T-helper 17 cell (primary cell): ENCODE measurements around the gene FHOD3. TPM values are rescaled to one million over a fixed set of nuclear protein-coding genes. Genes with fewer than 3 reads are reported as not detected.
"Not testable (repeated sequence)": the region's sequence is repeated elsewhere in the genome, so short reads cannot be mapped to it uniquely, and the experiment has no call there.

Experiments
- ATAC-seq: fragments of 150-1000 bp; cut with Tn5 transposase; 2 replicates; pipeline ENCODE4 v1.10.0; 2021; ENCODE audit warnings: mild to moderate bottlenecking, moderate library complexity
- DNase-seq, 3 donors: peaks; one replicate each; pipeline versions ENCODE4 v3.0.0 to v3.0.0-alpha.2; 2020 to 2021
- H3K9me3 ChIP-seq: one replicate; pipeline ENCODE4 v1.7.0; 2013; ENCODE audit warnings: low read length, mild to moderate bottlenecking; ENCODE audit not compliant: control insufficient read depth, poor library complexity, severe bottlenecking
- H3K27ac Mint-ChIP-seq: one replicate; pipeline ENCODE4 v1.8.0; 2022; ENCODE audit warnings: mild to moderate bottlenecking, moderate library complexity, mixed read lengths
- H3K27me3 Mint-ChIP-seq: one replicate; pipeline ENCODE4 v1.8.0; 2022; ENCODE audit warnings: mixed read lengths
- H3K36me3 Mint-ChIP-seq: one replicate; pipeline ENCODE4 v1.8.0; 2022; ENCODE audit warnings: low read depth, mixed read lengths
- H3K4me1 Mint-ChIP-seq: one replicate; pipeline ENCODE4 v1.8.0; 2022; ENCODE audit warnings: mild to moderate bottlenecking, mixed read lengths
- H3K4me3 Mint-ChIP-seq: one replicate; pipeline ENCODE4 v1.8.0; 2022; ENCODE audit warnings: mild to moderate bottlenecking, moderate library complexity, mixed read lengths
- total RNA-seq, 4 donors: library from RNA in 2 of 4; stranded (reverse) in 2 of 4; gene quantifications; one replicate each; pipeline ENCODE4 v1.2.3 and lab custom pipeline; 2022 to 2026

Gene FHOD3
- total RNA-seq, 2 donors from 2014 or later: not detected

- H3K4me3 Mint-ChIP-seq: no peak overlapping the region
- peaks cover 35% of the 10 kb centered on the region for H3K27me3 Mint-ChIP-seq
- H3K27ac Mint-ChIP-seq: no peak overlapping the region
- H3K4me1 Mint-ChIP-seq: no peaks in the 10 kb centered on the region
- DNase-seq: no peak
- H3K9me3 ChIP-seq: no peaks in the 10 kb centered on the region
- H3K36me3 Mint-ChIP-seq: peaks cover 3% of the 10 kb centered on the region
- ATAC-seq: no peak
These were observed 458.7 kb downstream of the FHOD3 start for GRCh38 chr18:36756242-36756641.

- H3K9me3 ChIP-seq: no peaks in the 10 kb centered on the region
- no peak for ATAC-seq
- H3K4me1 Mint-ChIP-seq: no peaks in the 10 kb centered on the region
- DNase-seq: no peak
- H3K27me3 Mint-ChIP-seq: peaks cover 28% of the 10 kb centered on the region
- H3K36me3 Mint-ChIP-seq: peaks cover 3% of the 10 kb centered on the region
- H3K4me3 Mint-ChIP-seq: no peak overlapping the region
- H3K27ac Mint-ChIP-seq: no peak overlapping the region
These were observed 459.6 kb downstream of the FHOD3 start for GRCh38 chr18:36757081-36757480.

GRCh38 chr18:36757991-36758390 lies 460.5 kb downstream of the FHOD3 start:
- DNase-seq (no peak), ATAC-seq (no peak)
- no peak overlapping the region for H3K27ac Mint-ChIP-seq
- peaks cover 26% of the 10 kb centered on the region for H3K27me3 Mint-ChIP-seq
- H3K4me1 Mint-ChIP-seq: no peaks in the 10 kb centered on the region
- H3K36me3 Mint-ChIP-seq: peaks cover 3% of the 10 kb centered on the region
- H3K9me3 ChIP-seq: no peaks in the 10 kb centered on the region
- H3K4me3 Mint-ChIP-seq: no peak overlapping the region

- H3K9me3 ChIP-seq: no peaks in the 10 kb centered on the region
- ATAC-seq (no peak), DNase-seq (no peak)
- Mint-ChIP-seq H3K27ac (no peak overlapping the region), H3K36me3 (peaks cover 1% of the 10 kb centered on the region), H3K4me3 (no peak overlapping the region), H3K4me1 (no peaks in the 10 kb centered on the region), H3K27me3 (peaks cover 20% of the 10 kb centered on the region)
These were observed 461.1 kb downstream of the FHOD3 start for GRCh38 chr18:36758623-36759022.

- H3K4me3 Mint-ChIP-seq: no peak overlapping the region
- H3K27me3 Mint-ChIP-seq: peaks cover 17% of the 10 kb centered on the region
- no peaks in the 10 kb centered on the region for H3K4me1 Mint-ChIP-seq
- H3K27ac Mint-ChIP-seq: no peak overlapping the region
- no peaks in the 10 kb centered on the region for H3K9me3 ChIP-seq
- H3K36me3 Mint-ChIP-seq: no peaks in the 10 kb centered on the region
- ATAC-seq (no peak), DNase-seq (no peak)
These were observed 461.8 kb downstream of the FHOD3 start for GRCh38 chr18:36759167-36759776.

GRCh38 chr18:36760598-36760997 lies 463.1 kb downstream of the FHOD3 start:
- H3K9me3 ChIP-seq: no peaks in the 10 kb centered on the region
- Mint-ChIP-seq H3K4me3 (no peak overlapping the region), H3K27me3 (peaks cover 17% of the 10 kb centered on the region), H3K4me1 (no peaks in the 10 kb centered on the region), H3K27ac (no peak overlapping the region), H3K36me3 (no peaks in the 10 kb centered on the region)
- ATAC-seq: no peak
- no peak for DNase-seq

GRCh38 chr18:36761186-36761698 lies 463.7 kb downstream of the FHOD3 start:
- peaks cover 10% of the 10 kb centered on the region for H3K27me3 Mint-ChIP-seq
- no peak overlapping the region for H3K27ac Mint-ChIP-seq
- DNase-seq (no peak), ATAC-seq (no peak)
- H3K36me3 Mint-ChIP-seq: no peaks in the 10 kb centered on the region
- H3K4me1 Mint-ChIP-seq: no peaks in the 10 kb centered on the region
- no peak overlapping the region for H3K4me3 Mint-ChIP-seq
- H3K9me3 ChIP-seq: no peaks in the 10 kb centered on the region

GRCh38 chr18:36762074-36762473 lies 464.6 kb downstream of the FHOD3 start:
- H3K9me3 ChIP-seq: no peaks in the 10 kb centered on the region
- Mint-ChIP-seq H3K27ac (no peak overlapping the region), H3K36me3 (no peaks in the 10 kb centered on the region), H3K4me1 (no peaks in the 10 kb centered on the region), H3K4me3 (no peak overlapping the region), H3K27me3 (peaks cover 6% of the 10 kb centered on the region)
- DNase-seq (no peak), ATAC-seq (no peak)

GRCh38 chr18:36762965-36763364 lies 465.5 kb downstream of the FHOD3 start:
- not testable (repeated sequence) for H3K4me3 Mint-ChIP-seq, H3K36me3 Mint-ChIP-seq, H3K4me1 Mint-ChIP-seq, H3K9me3 ChIP-seq, DNase-seq, ATAC-seq, H3K27ac Mint-ChIP-seq, H3K27me3 Mint-ChIP-seq

- DNase-seq (no peak), ATAC-seq (no peak)
- H3K36me3 Mint-ChIP-seq: no peaks in the 10 kb centered on the region
- H3K9me3 ChIP-seq: no peaks in the 10 kb centered on the region
- H3K4me3 Mint-ChIP-seq: no peak overlapping the region
- H3K27ac Mint-ChIP-seq: no peak overlapping the region
- H3K4me1 Mint-ChIP-seq: peaks cover 7% of the 10 kb centered on the region
- H3K27me3 Mint-ChIP-seq: peaks cover 7% of the 10 kb centered on the region
These were observed 469.3 kb downstream of the FHOD3 start for GRCh38 chr18:36766836-36767235.

GRCh38 chr18:36769172-36769571 lies 471.7 kb downstream of the FHOD3 start:
- Mint-ChIP-seq H3K27ac (no peak overlapping the region), H3K27me3 (peaks cover 7% of the 10 kb centered on the region), H3K4me3 (no peak overlapping the region), H3K36me3 (no peaks in the 10 kb centered on the region), H3K4me1 (peaks cover 7% of the 10 kb centered on the region)
- ATAC-seq (no peak), DNase-seq (no peak)
- H3K9me3 ChIP-seq: no peaks in the 10 kb centered on the region

- H3K4me1 Mint-ChIP-seq: peaks cover 7% of the 10 kb centered on the region
- DNase-seq (no peak), ATAC-seq (no peak)
- peaks cover 7% of the 10 kb centered on the region for H3K27me3 Mint-ChIP-seq
- H3K36me3 Mint-ChIP-seq: no peaks in the 10 kb centered on the region
- no peaks in the 10 kb centered on the region for H3K9me3 ChIP-seq
- no peak overlapping the region for H3K27ac Mint-ChIP-seq
- no peak overlapping the region for H3K4me3 Mint-ChIP-seq
These were observed 472.2 kb downstream of the FHOD3 start for GRCh38 chr18:36769611-36770314.

- H3K9me3 ChIP-seq: no peaks in the 10 kb centered on the region
- no peak for DNase-seq
- peaks cover 7% of the 10 kb centered on the region for H3K27me3 Mint-ChIP-seq
- no peaks in the 10 kb centered on the region for H3K36me3 Mint-ChIP-seq
- ATAC-seq: no peak
- peaks cover 7% of the 10 kb centered on the region for H3K4me1 Mint-ChIP-seq
- H3K27ac Mint-ChIP-seq: no peak overlapping the region
- H3K4me3 Mint-ChIP-seq: no peak overlapping the region
These were observed 472.9 kb downstream of the FHOD3 start for GRCh38 chr18:36770315-36770946.
